Measurements from ENCODE around the gene GPR25.

Gene GPR25

GRCh38 chr1:200916681-200917080, 43.9 kb downstream of the GPR25 start:
- DNase-seq = no peak

- no peak for DNase-seq
Observed at GRCh38 chr1:200917291-200917817, 44.6 kb downstream of the GPR25 start.

- no peak for DNase-seq
Observed at GRCh38 chr1:200918006-200918405, 45.2 kb downstream of the GPR25 start.

- DNase-seq = no peak
Observed at GRCh38 chr1:200919386-200919785, 46.6 kb downstream of the GPR25 start.

- DNase-seq = no peak
Observed at GRCh38 chr1:200921571-200922110, 48.9 kb downstream of the GPR25 start.

- no peak for DNase-seq
Observed at GRCh38 chr1:200922406-200922805, 49.6 kb downstream of the GPR25 start.

GRCh38 chr1:200923601-200924000, 50.8 kb downstream of the GPR25 start:
- no peak for DNase-seq
